22Rv1 (cell line): ENCODE data around the gene GAPDHS.

Experiments used
- H3K27ac ChIP-seq: fragments of 450-650 bp; 2 replicates; pipeline ENCODE4 v1.5.1; 2017
- CTCF ChIP-seq: fragments of 450-650 bp; IDR thresholded peaks from 2 replicates; pipeline ENCODE4 v1.5.1; 2017; ENCODE audit warnings: mild to moderate bottlenecking
- ZFX ChIP-seq: fragments of 450-650 bp; IDR thresholded peaks from 2 replicates; pipeline ENCODE4 v1.6.1; 2017; ENCODE audit warnings: antibody characterized with exemption, borderline replicate concordance

GAPDHS gene

GRCh38 chr19:35533201-35533821 is at the start of gene GAPDHS:
GAPDHS (plus strand) TSS chr19:35533456; CDS start chr19:35533528, 72 bp downstream.
- no peak within 1 kb of the TSS for H3K27ac ChIP-seq
- TF ChIP-seq ZFX (no peak), CTCF (no peak)

- H3K27ac ChIP-seq = no peak overlapping the region
- no peak for TF ChIP-seq ZFX
- TF ChIP-seq CTCF = no peak
Observed at GRCh38 chr19:35484252-35485036, 48.8 kb upstream of the GAPDHS start.

GRCh38 chr19:35486268-35486708 is 47.0 kb upstream of the GAPDHS start:
- TF ChIP-seq CTCF (no peak), ZFX (no peak)
- no peak overlapping the region for H3K27ac ChIP-seq

- no peak overlapping the region for H3K27ac ChIP-seq
- no peak for TF ChIP-seq CTCF
- TF ChIP-seq ZFX = no peak
Observed at GRCh38 chr19:35487656-35488182, 45.5 kb upstream of the GAPDHS start.

- TF ChIP-seq ZFX (no peak), CTCF (no peak)
- no peak overlapping the region for H3K27ac ChIP-seq
Observed at GRCh38 chr19:35488677-35489076, 44.6 kb upstream of the GAPDHS start.

- no peak within 1 kb of the TSS for H3K27ac ChIP-seq
- TF ChIP-seq ZFX = no peak
- no peak for TF ChIP-seq CTCF
Observed at GRCh38 chr19:35490364-35490763, 42.9 kb upstream of the GAPDHS start, which contains the start of gene KRTDAP. KRTDAP (minus strand) TSS chr19:35490464; CDS start chr19:35490442, 22 bp downstream.

GRCh38 chr19:35491836-35492360 is 41.4 kb upstream of the GAPDHS start:
- no peak overlapping the region for H3K27ac ChIP-seq
- no peak for TF ChIP-seq ZFX
